ENCODE results near the gene TCEAL8. TPM values are rescaled to one million over a fixed set of nuclear protein-coding genes. Genes with fewer than 3 reads are reported as not detected.

TCEAL8 gene
- total and polyA plus RNA-seq, 10 of the 15 experiments (the other 5 are each of a cell fraction or from before 2014, with no cell fraction given) = 28.4 to 123 (median 58.7) TPM

GRCh38 chrX:103256651-103257050 is 1.7 kb upstream of the TCEAL8 start:
- ChIA-PET POLR2A (no interaction called here), RAD21 (ENCODE audit: unreplicated experiment) (no interaction called here), CTCF (no interaction called here), SMC1A (ENCODE audit: uncharacterized antibody, unreplicated experiment) (no interaction called here)
- H3K27me3 ChIP-seq (replicated peaks in 1 of 2; ENCODE audit: control insufficient read depth in 2 of 2, insufficient read depth in 2 of 2, low read length in 1 of 2) = no peaks in the 10 kb centered on the region
- H3K27ac ChIP-seq (ENCODE audit: control insufficient read depth, insufficient read depth) = no peak overlapping the region
- no TSS peak for BruUV-seq (replicated peaks)
- ATAC-seq = no peak
- TF ChIP-seq RELA (IDR thresholded peaks at IDR 0.05; ENCODE audit: borderline replicate concordance, partially characterized antibody) (no peak), ZNF207 (IDR thresholded peaks at IDR 0.05; ENCODE audit: borderline replicate concordance) (no peak), E4F1 (IDR thresholded peaks at IDR 0.05; ENCODE audit: borderline replicate concordance, partially characterized antibody) (no peak), CHD4 (IDR thresholded peaks at IDR 0.05) (no peak), TARDBP (IDR thresholded peaks at IDR 0.05; ENCODE audit: borderline replicate concordance) (no peak), IRF5 (IDR thresholded peaks at IDR 0.05; ENCODE audit: borderline replicate concordance) (no peak), USF1 (IDR thresholded peaks at IDR 0.05; ENCODE audit: borderline replicate concordance, extremely low read length, insufficient read depth, low read depth, low read length) (no peak), ZNF274 (IDR thresholded peaks at IDR 0.05; ENCODE audit: insufficient read depth, insufficient read length) (no peak), PML (IDR thresholded peaks at IDR 0.05; ENCODE audit: low read length) (no peak), ZSCAN29 (IDR thresholded peaks at IDR 0.05) (no peak), ZZZ3 (IDR thresholded peaks at IDR 0.05; ENCODE audit: control insufficient read depth, insufficient read length, low read depth) (no peak), RAD51 (IDR thresholded peaks at IDR 0.05) (no peak)
- peaks cover 8% of the 10 kb centered on the region for H3K79me2 ChIP-seq (ENCODE audit: control insufficient read depth, insufficient read depth, low read length)
- peaks cover 3% of the 10 kb centered on the region; the same call in 1 of the 2 replicates for H3K4me1 ChIP-seq (ENCODE audit: control insufficient read depth, insufficient read depth, low read length)
- DNase-seq (ENCODE audit: low read depth, low spot score) = no peak
- no peak overlapping the region for H3K4me3 ChIP-seq
- no peaks in the 10 kb centered on the region; the same call in 1 of the 2 replicates for H4K20me1 ChIP-seq (ENCODE audit: control insufficient read depth, insufficient read depth)
- in situ Hi-C loops (cut with MboI) (no loop called here), intact Hi-C loops (cut with micrococcal nuclease; ENCODE audit: unreplicated experiment) (no loop called here)
- no peaks in the 10 kb centered on the region for H3K9me3 ChIP-seq (replicated peaks; ENCODE audit: control insufficient read depth, insufficient read depth, low read length)
- no peak overlapping the region for H3K4me2 ChIP-seq (ENCODE audit: control insufficient read depth, insufficient read depth)
- no peak for FAIRE-seq
- H3K9ac ChIP-seq (ENCODE audit: control insufficient read depth, insufficient read depth, low read length) = no peak overlapping the region
- H2AFZ ChIP-seq (ENCODE audit: control insufficient read depth, low read depth, low read length) = no peak overlapping the region
- no peaks in the 10 kb centered on the region for H3K36me3 ChIP-seq (ENCODE audit: control insufficient read depth in 2 of 2, insufficient read depth in 2 of 2, low read length in 1 of 2)

Data from GM12878 (cell line).